ENCODE data around the gene ANOS1.
"Not testable (repeated sequence)": the region's sequence is repeated elsewhere in the genome, so short reads cannot be mapped to it uniquely, and the experiment has no call there.

Gene ANOS1

DNA sequence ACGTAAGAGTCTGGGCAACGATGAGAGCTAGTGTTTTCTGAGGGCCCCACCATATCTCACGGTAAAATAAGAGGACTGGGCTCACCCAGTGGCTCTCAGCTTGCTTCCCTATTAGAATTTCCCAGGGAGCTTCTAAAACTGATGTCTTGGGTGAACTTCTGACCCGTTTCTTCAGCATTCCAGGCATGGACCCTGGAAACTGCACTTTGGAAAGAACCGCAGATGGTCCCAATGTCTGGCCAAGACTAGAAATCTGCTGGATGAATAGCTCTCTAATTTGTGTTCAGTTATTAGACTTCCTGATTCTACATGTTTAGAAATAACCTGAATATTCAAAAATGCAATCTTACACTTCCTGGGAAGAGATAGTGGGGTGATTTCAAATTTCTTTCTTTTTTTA lies 127.8 kb downstream of the ANOS1 start:
- DNase-seq, result no peak

DNA sequence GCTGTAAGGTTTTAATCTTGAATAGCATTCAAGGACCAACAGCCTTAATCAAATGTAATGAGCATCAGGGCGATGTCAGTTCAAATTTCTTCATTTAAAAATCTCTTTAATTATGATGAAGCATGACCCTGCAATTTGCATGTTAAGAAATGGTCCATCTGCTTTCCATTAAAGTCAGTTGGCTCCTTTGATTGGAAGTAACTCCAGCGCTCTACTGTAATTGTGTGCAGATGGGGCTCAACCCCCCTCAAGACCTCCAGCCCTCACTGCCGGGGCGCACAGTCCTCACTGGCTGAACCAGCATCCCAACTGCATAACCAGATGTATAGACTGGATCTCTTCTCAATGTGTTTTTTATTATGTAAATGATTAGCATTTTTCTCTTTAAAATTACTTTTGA lies 140.4 kb downstream of the ANOS1 start:
- no peak for DNase-seq

DNA sequence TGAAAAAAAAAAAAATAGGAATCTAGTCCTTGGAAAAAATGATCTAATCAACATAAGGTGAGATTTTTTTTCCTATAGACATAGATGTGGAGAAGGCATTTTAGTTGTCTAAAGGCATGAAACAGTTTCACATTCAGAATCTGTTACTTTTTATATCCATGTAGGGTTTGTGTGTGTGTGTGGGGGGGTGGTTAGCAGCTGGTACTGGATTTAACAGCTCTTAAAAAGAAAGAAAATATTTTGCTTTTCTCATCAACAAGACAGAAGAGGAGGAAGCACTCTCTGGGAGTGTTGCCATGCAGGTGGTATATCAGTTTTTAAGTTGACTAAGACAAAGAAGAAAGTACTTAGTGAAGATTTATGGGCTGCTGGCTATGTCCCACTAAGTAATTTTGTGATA lies 145.0 kb downstream of the ANOS1 start:
- no peak for DNase-seq

DNA sequence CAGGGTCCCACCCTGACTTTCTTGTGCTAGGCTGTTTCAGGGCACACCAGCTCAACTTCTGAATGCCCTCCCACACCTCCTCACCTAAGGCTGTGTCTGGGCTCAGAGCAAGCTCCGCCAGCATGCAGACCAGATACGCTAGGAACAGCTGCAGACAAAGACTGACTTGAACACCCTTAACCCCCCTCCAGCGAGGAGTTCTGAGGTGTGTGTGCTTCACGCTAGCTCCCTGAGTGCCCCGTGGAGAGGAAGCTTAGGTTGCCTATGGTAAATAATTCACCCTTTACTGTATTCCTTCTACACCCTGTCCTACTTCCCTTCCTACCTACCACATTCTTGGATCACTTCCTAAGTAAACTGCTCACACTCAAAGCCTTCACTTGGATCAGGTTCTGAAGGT lies 152.3 kb downstream of the ANOS1 start:
- no peak for DNase-seq

DNA sequence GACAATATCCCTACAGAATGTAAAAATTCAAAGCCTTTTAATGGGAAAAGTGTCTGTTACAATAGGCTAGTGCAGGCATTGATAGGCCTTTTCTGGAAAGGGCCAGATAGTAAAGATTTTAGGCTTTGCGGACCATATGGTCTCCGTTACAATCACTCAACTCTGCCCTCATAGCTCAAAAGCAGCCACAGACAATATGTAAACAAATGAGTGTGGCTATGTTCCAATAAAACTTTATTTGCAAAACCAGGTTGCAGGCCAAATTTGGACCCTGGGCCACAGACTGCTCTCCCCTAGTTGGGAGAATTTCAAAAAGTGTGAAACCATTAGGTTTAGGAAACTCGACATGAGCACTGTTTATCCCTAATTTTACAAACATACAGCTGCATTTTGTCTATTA lies 155.1 kb downstream of the ANOS1 start:
- no peak for DNase-seq

DNA sequence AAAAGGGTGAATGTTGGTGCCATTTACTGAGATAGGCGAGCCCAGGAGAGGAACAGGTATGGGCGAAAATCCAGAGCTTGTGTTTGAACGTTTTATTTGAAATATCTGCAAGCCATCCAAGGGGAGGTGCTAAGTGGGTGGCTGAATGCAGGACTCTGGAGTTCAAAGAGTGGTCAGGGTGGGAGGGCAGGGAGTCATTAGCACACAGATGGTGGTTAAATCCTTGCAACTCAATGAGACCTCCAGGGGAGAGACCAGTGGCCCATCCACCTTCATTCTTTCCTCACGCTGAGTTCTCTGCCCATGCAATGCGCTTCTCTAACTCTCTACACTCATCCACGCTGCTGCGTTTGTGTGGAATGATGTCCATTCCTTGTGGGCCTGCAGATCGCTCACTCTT lies 166.2 kb downstream of the ANOS1 start:
- no peak for DNase-seq

DNA sequence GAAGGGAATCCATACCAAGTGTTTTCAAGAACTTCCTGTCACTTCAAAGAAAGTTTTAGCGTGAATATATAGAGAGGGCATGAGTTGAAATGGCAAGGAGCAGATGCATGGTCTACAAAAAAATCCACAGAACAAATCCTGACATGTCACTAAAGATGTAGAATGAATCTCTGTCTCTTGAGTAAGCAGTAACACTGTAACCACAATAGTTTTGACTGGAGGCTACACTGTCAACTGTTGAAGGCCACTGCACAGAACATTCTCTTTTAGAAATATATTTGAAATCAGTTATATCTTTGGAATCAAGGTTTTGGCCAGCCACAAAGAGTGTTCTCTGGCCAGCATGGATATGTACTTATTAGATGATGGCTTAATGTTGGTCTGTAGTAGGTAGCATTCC lies 183.5 kb downstream of the ANOS1 start:
- no peak for DNase-seq

DNA sequence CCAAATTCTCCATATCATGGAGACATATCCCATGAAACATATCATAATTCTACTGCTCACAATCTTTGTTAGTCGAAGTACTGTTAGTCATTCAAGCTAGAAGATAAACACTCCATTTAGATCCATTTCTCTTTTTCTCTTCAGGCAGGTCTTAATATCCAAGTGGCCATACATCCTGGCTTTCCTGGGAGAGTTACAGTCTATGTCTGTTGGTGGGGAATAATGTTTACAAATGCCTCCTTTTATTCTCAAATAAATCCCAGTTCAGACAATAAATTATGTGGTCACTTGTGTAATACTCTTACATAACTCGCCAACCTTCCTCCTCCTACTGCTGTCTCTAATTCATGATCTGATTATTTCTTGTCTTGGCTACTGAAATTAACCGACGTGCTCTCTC lies 185.2 kb downstream of the ANOS1 start:
- no peak for DNase-seq

DNA sequence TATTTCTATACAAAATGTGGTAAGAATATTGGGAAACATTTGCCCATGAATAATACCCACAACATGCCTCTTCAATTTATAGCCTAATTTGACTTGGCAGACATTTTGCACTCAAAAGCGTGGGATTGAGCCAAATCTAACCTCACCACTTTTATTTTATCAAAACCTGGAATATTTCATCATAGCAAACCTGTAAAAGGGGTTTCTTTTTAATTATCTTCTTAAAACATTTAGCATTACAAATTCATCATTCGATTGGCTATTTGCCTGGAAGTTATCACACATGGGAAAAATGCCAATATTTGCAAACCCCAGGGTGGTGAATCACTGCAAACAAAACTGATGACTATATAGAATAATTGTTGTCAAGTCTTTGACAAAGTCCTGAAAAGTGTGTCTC lies 211.1 kb downstream of the ANOS1 start:
- peak in 1 of 2 experiments; percentile 44 for DNase-seq

DNA sequence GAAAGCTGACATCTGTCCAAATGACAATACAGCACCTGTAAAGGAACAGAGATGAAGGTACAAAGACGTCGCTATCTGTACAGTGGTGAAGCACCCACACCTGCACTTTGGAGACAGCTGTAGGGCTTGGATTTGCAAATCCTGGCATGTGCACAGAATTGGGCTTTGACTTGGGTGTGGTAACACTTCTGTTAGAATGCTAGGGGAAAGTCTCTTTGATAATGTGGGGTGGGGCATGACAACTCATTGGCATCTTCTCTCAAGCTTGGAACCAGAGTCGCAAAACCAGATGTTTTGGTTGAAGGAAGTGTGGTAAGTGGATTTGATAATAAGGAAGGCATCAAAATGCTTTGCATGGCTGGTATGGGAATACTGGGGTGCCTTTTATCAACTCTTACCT lies 211.8 kb downstream of the ANOS1 start:
- DNase-seq, result no peak

DNA sequence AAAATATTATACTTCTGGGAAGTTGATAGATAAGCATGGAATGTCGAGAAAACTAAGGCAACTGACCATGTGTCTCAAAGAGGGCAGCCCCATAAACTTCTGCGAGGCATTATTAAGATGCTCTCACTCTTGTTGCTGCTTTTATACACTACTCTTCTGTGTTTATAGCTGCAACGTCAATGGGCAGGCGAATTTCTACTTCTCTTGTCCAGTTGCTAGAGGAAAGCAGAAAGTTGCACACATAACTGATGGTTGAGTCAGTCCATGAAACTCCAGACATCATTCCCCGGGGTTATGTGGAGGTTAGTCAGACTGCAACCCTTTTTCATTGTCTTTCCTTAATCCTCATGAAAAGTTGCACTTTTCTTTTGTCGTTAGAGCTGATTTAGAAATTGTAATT lies 227.5 kb downstream of the ANOS1 start:
- no peak for DNase-seq

DNA sequence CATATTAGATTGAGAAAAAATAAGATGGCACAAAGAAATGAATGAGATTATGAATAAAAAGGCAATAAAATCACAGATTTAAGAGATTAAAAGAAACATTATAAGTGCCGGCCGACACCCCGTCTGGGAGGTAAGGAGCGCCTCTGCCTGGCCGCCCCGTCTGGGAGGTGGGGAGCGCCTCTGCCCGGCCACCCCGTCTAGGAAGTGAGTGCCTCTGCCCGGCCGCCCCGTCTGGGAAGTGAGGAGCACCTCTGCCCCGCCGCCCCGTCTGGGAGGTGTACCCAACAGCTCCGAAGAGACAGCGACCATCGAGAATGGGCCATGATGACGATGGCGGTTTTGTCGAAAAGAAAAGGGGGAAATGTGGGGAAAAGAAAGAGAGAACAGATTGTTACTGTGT lies 229.8 kb downstream of the ANOS1 start:
- DNase-seq, result not testable (repeated sequence)

DNA sequence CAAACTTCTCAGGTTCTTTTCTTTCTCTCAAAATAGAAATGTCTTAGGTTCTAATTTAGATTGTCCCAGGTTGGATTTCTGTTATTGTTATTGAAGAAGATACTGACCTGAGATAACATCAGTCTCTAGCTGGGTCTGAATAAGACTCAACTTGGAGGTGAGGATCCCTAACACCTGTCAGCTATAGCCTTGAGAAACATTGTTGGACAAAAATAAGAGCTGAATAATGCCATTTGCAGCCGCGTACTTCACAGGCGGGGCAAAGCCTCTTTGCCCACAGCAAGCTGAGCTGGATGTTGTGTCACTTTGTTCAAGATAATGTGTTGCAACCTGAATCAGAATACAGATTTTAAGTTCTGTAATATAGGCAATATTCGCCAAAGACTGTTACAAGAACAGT lies 231.7 kb downstream of the ANOS1 start:
- no peak for DNase-seq

DNA sequence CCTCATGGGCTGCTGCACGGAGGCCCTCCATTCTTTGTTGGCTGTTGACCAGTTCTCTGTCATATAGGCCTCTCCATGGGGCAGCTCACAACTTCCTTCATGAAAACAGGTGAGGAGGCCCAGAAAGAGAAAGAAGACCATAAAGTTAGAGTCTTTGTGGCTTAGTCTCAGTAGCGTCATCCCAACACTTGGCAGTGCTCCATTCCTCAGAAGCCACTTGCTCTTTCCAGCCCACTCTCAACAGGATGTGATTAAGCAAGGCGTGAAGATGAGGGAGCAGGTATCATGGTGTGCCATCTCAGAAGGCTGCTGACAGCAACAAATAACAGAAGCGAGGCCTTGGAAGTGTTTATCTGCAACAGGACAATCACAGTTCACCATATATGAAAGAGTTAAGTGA lies 236.9 kb downstream of the ANOS1 start:
- DNase-seq, result not testable (repeated sequence)

DNA sequence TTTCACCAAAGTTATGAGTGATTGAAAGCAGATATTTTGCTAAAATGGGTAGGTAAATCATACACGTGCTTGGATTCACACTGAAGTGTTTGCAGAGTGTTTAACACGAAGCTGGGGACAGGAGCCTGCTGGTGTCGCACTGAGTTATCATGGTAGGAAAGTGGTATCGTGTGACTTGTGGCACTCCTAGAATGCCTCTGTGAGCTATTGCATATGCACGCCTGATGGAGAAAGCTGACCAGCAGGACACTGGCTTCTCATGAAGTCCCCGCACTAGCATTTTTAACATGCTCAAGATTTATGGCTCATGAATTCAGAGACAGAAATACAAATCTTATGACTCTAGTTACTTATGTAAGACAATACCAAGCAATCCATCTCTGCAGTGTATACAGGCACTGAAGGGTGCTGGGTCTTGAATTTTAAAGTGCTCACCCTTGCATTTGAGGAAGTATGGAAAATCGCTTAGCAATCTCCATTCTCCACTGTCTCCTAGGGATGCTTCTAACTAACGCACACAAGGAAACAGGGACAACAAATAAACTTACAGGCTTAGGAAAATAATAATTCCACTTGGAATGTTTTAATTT lies 247.5 kb downstream of the ANOS1 start:
- DNase-seq, result peak; percentile 9 to 42

All from NCI-H2081 (cell line).